Heart left ventricle (tissue), 16 donors: ENCODE measurements around the gene MAML2. TPM values are rescaled to one million over a fixed set of nuclear protein-coding genes. Genes with fewer than 3 reads are reported as not detected.

ENCODE experiments used
- ATAC-seq, 4 donors: fragments of 200-7000 bp; cut with Tn5 transposase; one replicate each; pipeline ENCODE4 v1.9.1; 2020 to 2022; ENCODE audit warnings: moderate library complexity in 4 of 4, mild to moderate bottlenecking in 3 of 4, moderate number of reproducible peaks in 1 of 4
- DNase-seq, 5 donors: peaks; one replicate each; pipeline ENCODE4 v3.0.0-alpha.2; 2020
- H3K27ac ChIP-seq, 12 donors: fragments of 200-600 bp; sonication (generic) in 4 of 12; one replicate each; pipeline versions ENCODE4 v1.5.0 to v1.8.0; 2016 to 2022; ENCODE audit warnings: mild to moderate bottlenecking in 2 of 12
- H3K27me3 ChIP-seq, 9 donors: fragments of 200-600 bp; sonication (generic) in 2 of 9; one replicate each; pipeline versions ENCODE4 v1.5.1 to v1.8.0; 2016 to 2022; ENCODE audit warnings: mild to moderate bottlenecking in 3 of 9
- H3K36me3 ChIP-seq, 9 donors: fragments of 200-600 bp; sonication (generic) in 2 of 9; one replicate each; pipeline versions ENCODE4 v1.5.0 to v1.8.0; 2018 to 2022; ENCODE audit warnings: mild to moderate bottlenecking in 2 of 9
- H3K4me1 ChIP-seq, 12 donors: fragments of 200-600 bp; sonication (generic) in 4 of 12; one replicate each; pipeline versions ENCODE4 v1.5.0 to v1.8.0; 2016 to 2022; ENCODE audit warnings: mild to moderate bottlenecking in 3 of 12
- H3K4me3 ChIP-seq, 12 donors: fragments of 200-600 bp; sonication (generic) in 4 of 12; one replicate each; pipeline versions ENCODE4 v1.5.0 to v1.8.0; 2017 to 2022; ENCODE audit warnings: mild to moderate bottlenecking in 9 of 12, moderate library complexity in 4 of 12
- H3K9me3 ChIP-seq, 12 donors: fragments of 200-600 bp; sonication (generic) in 4 of 12; one replicate each; pipeline versions ENCODE4 v1.5.0 to v1.8.0; 2016 to 2022; ENCODE audit warnings: mild to moderate bottlenecking in 1 of 12
- CTCF ChIP-seq, 12 donors: fragments of 200-600 bp; sonication (generic) in 4 of 12; IDR thresholded peaks; one replicate each; pipeline versions ENCODE4 v1.5.0 to v1.8.0; 2018 to 2022; ENCODE audit warnings: antibody characterized with exemption in 12 of 12, mild to moderate bottlenecking in 5 of 12
- POLR2A ChIP-seq, 2 donors: fragments of 450-650 bp; IDR thresholded peaks; one replicate each; pipeline ENCODE4 v1.6.1; 2017; ENCODE audit warnings: antibody characterized with exemption in 2 of 2, mild to moderate bottlenecking in 2 of 2, moderate library complexity in 2 of 2
- WGBS, 4 donors: extraction: QIAGEN DNeasy Blood & Tissue Kit in 2 of 4; methylation state at CpG; one replicate each; pipeline versions ENCODE4 v1.1.5 to v1.1.7; 2013 to 2018; 5-methylcytosine and 5-hydroxymethylcytosine counted together
- intact Hi-C, 10 donors: fragments of 100-400 bp; cut with DNase I; formaldehyde crosslinking; loops; one replicate each; pipeline versions ENCODE4 v1.11.1 to v1.14.2; 2022
- polyA plus RNA-seq, 2 donors: library from polyadenylated mRNA; stranded (reverse); fragments of 200-250 nt; gene quantifications; one replicate each; pipeline ENCODE4 v1.2.3, GENCODE V29; 2013
- total RNA-seq, 9 donors: library from RNA; depleted of rRNA in 2 of 9; stranded (reverse); fragments of >200 nt in 2 of 9; fragmentation: NEBNext Ultra II Directional in 3 of 9; extraction: Animal tissue kit (Norgen Biotek cat#: 25700) in 3 of 9; gene quantifications; one replicate each; pipeline versions ENCODE4 v1.1.0 to v1.2.4, GENCODE V29; 2016 to 2023
- donor health status: ischemic (EF 13 %, LVEDD 7.1; RV severe dilation, severe dysfunction).
- donor health status: healthy with polysubstance abuse.
- donor health status: DM: no; HTN: yes; CAD: no.
- donor health status: DM: no; HTN: no; CAD: no.
- donor health status: ischemic (EF 25% LVEDD 6.9; RV normal size, moderate dysfunction).
- donor health status: ischemic (EF 25% LVEDD 5.7; RV mildly dilated, moderate dysfunction).
- donor health status: healthy.
- donor health status: DM: yes; HTN: yes; CAD: no.
- donor health status: ischemic (EF 35%, LVEDD 5.7; RV mildly dilated, moderate dysfunction).
- donor health status: nonischemic (EF 11% LVEDD 7.7; RV severe dilation, severe dysfunction).
- donor health status: DM: yes; HTN: yes; CAD: no.
- donor health status: PGD.
- donor health status: ischemic (EF 29% LVEDD 5.4; RV normal size, mild dysfunction).
- donor health status: nonischemic (EF 23%, LVEDD 6.1; RV moderate dilation, normal function).

MAML2 gene
- total and polyA plus RNA-seq, 11 donors: 1.3 to 10.8 (median 4.8) TPM

GRCh38 chr11:96038046-96038445, 304.9 kb downstream of the MAML2 start:
- Histone ChIP-seq H3K4me3 (no peak overlapping the region), H3K27ac (no peak overlapping the region), H3K27me3 (no peaks in the 10 kb centered on the region), H3K9me3 (no peaks in the 10 kb centered on the region), H3K4me1 (peaks cover 0 to 14% (median 4%) of the 10 kb centered on the region in 12 donors), H3K36me3 (no peaks in the 10 kb centered on the region)
- TF ChIP-seq CTCF (IDR thresholded peaks at IDR 0.05) (no peak), POLR2A (IDR thresholded peaks at IDR 0.05) (no peak)
- WGBS, 4 donors: 77 to 96% (median 91%) methylated on average over 5 of the region's 5 CpGs
- ATAC-seq (no peak), DNase-seq (no peak)
- intact Hi-C loops: no loop called here

- H3K27ac ChIP-seq: no peak overlapping the region
- ATAC-seq (no peak), DNase-seq (no peak)
- 78 to 81% (median 79%) methylated on average over 4 of the region's 4 CpGs for WGBS, 4 donors
- peaks cover 0 to 14% (median 4%) of the 10 kb centered on the region in 12 donors for H3K4me1 ChIP-seq
- intact Hi-C loops: no loop called here
- no peak for TF ChIP-seq CTCF (IDR thresholded peaks at IDR 0.05)
- TF ChIP-seq POLR2A (IDR thresholded peaks at IDR 0.05): no peak
- no peaks in the 10 kb centered on the region for H3K9me3 ChIP-seq
- no peaks in the 10 kb centered on the region for H3K27me3 ChIP-seq
- no peaks in the 10 kb centered on the region for H3K36me3 ChIP-seq
- H3K4me3 ChIP-seq: no peak overlapping the region
These were observed 305.5 kb downstream of the MAML2 start for GRCh38 chr11:96037405-96037949.

- no peak overlapping the region for H3K4me3 ChIP-seq
- 67 to 80% (median 75%) methylated on average over 6 of the region's 6 CpGs for WGBS, 4 donors
- ATAC-seq (no peak), DNase-seq (no peak)
- TF ChIP-seq POLR2A (IDR thresholded peaks at IDR 0.05) (no peak), CTCF (IDR thresholded peaks at IDR 0.05) (no peak)
- no peaks in the 10 kb centered on the region for H3K27me3 ChIP-seq
- H3K9me3 ChIP-seq: no peaks in the 10 kb centered on the region
- intact Hi-C loops: no loop called here
- H3K36me3 ChIP-seq: no peaks in the 10 kb centered on the region
- no peak overlapping the region for H3K27ac ChIP-seq
- peaks cover 0 to 14% (median 4%) of the 10 kb centered on the region in 12 donors for H3K4me1 ChIP-seq
These were observed 306.1 kb downstream of the MAML2 start for GRCh38 chr11:96036863-96037262.

- Histone ChIP-seq H3K27ac (peak overlapping the region in 1 of 12 donors; percentile 6), H3K4me3 (no peak overlapping the region), H3K9me3 (no peaks in the 10 kb centered on the region), H3K4me1 (peaks cover 0 to 14% (median 4%) of the 10 kb centered on the region in 12 donors), H3K36me3 (no peaks in the 10 kb centered on the region), H3K27me3 (no peaks in the 10 kb centered on the region)
- intact Hi-C loops: no loop called here
- no peak for TF ChIP-seq CTCF (IDR thresholded peaks at IDR 0.05)
- no peak for TF ChIP-seq POLR2A (IDR thresholded peaks at IDR 0.05)
- 77 to 85% (median 78%) methylated on average over 3 of the region's 3 CpGs for WGBS, 4 donors
- ATAC-seq (no peak), DNase-seq (no peak)
These were observed 307.3 kb downstream of the MAML2 start for GRCh38 chr11:96035740-96036078.
